Stimulated activated CD4-positive, alpha-beta T cell treated with anti-CD3 and anti-CD28 coated beads, Interleukin-2, amount 100 ng/mL, for 4 hours (primary cell): ENCODE results near the gene NUP153.

Source experiments
- DNase-seq: peaks from one replicate; pipeline ENCODE4 v3.0.0-alpha.2; 2020; ENCODE audit warnings: low read depth

NUP153 gene

DNA sequence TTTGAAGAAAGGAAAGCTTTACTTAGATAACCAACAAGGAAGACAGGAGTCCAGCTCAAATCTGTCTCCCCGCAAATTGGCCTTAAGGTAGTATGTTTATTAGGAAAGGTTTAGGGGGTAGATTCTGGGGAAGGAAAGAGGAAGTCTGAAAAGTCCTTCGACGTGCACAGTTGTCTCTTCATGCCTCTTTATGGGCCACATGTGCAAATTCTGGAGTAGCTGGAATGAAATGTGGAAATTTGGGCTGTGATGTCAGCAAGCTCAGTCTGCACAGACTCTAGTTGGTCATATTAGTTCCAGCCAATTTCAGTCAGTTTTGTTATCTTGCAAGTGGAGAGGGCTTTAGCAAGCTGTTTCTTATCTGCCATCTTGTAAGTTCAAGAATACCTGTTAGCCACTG lies 50.1 kb downstream of the NUP153 start:
- DNase-seq = no peak

DNA sequence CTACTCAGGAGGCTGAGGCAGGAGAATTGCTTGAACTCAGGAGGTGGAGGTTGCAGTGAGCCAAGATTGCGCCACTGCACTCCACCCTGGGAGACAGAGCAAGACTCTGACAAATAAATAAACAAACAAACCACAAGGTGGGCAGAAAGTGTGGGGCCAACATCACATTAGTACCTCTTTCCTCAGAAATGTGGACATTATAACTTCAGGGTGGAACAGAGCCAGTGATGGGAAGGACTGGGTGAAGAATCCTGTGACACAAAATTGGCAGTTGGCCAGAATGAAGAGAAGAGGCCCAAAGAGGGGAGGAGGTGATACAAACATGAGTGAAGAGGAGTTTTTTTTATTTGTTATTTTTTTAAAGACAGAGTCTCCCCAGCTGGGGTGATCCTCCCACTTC lies 50.6 kb downstream of the NUP153 start:
- no peak for DNase-seq

GRCh38 chr6:17653198-17653882 lies 53.4 kb downstream of the NUP153 start:
- no peak for DNase-seq

DNA sequence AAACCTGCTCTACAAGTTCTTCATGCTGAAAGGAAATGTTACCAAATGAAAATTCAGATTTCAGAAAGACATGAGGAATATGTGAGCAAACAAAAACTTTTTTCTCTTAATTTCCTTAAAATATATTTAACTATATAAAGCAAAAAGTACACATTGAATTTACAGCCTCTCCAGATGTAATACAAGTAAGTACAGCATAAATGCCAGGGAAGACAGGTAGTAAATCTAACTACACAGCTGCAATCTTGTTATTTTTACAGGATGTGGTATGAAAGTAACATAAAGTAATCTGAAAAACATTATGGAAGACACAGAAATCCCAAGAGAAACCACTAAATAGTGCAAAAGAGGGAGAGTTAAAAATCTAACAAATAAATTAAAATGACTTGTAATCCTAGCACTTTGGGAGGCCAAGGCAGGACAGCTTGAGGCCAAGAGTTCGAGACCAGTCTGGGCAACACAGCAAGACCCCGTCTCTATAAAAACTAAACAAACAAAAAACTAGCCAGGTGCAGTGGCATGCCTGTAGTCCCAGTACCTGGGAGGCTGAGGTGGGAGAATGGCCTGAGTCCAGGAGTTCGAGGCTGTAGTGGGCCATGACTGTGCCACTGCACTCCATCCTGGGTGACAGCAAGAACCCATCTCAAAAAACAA lies 55.9 kb downstream of the NUP153 start:
- no peak for DNase-seq

GRCh38 chr6:17648745-17649144 lies 58.0 kb downstream of the NUP153 start:
- no peak for DNase-seq

DNA sequence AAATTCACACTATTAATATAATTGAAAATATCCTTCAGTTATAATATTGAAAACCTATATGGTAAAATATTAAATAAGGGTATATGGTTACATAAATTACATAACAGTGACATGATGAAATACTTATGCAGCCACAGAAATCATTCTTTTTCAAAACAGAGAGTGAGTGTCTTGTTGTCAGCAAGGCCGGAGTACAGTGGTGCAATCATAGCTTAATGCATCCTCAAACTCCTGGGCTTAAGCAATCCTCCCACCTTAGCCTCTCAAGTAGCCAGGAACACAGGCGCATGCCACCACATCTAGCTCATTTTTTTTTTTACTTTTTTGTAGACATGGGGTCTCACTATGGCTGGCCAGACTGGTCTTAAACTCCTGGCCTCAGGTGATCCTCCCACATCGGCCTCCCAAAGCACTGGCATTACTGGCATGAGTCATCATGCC lies 66.2 kb downstream of the NUP153 start:
- no peak for DNase-seq

DNA sequence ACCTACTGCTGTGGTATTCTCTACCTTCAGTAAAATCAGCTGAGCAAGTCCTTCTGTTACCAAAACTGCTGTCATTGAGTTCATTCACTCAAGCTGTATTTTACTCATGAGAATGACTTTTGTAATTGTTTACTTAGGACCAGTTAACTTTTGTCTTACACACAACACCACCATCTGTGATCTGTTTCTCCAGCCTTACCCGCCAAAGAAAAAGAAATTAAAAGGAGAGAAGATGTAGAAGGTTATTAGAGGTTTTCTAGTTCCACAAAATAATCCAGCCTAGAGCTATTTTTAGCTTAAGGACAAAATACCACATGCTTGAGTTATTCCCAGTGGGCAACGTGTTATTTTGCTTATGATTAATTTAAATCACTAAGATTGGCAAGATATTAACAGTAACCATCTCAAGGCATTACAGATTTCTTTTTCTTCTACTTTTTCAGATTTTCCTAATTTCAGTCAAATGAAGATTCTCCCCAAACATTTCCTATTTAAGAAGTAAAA lies 68.5 kb downstream of the NUP153 start:
- no peak for DNase-seq

DNA sequence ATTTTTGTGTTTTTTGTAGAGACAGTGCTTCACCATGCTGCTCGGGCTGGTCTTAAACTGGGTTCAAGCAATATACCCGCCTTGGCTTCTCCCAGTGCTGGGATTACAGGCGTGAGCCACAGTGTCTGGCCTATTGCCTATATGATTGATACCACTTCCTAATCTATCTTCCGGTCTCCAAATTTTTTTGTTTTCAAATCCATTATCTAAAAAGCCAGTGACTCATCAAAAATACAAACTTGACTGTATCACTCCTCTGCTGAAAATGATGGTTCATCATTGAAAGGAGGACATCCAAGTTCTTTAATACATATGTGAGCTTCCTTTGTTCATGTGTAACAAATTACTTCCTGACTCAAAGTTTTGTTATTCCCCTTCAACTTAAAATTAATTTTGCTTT lies 71.2 kb downstream of the NUP153 start:
- no peak for DNase-seq

DNA sequence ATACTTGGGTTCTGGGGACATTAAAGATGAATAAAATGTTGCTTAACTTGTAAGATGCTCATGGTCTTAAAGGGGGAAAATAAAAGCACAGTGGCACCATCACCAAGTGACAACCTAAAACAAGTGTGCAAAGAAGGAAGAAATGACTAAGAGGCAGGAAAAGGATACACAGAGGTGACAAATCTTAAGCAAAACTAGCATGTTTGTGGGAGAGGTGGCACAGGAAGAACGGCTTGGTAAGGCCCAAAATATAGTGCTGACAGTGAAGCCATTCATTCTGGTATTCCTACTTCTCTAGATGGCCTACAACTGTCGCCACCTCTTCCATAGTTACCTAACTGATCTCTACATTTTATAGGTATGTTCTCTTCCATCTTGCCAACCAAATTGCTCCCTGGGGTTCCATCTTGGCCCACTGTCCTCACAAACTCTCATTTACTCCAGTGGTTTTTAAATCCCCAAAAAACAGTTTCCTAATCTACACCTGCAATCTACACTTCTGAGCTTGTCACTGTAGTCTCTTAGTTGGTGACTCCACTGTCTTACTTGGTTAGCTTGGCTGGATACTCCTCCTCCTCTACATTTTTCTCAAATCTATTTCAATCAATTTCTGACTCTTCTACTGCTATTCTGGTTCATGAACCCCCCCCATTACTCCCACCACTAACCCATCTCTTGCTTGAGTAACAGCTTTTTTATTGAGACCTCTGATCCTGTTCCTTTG lies 73.1 kb downstream of the NUP153 start:
- DNase-seq = no peak

DNA sequence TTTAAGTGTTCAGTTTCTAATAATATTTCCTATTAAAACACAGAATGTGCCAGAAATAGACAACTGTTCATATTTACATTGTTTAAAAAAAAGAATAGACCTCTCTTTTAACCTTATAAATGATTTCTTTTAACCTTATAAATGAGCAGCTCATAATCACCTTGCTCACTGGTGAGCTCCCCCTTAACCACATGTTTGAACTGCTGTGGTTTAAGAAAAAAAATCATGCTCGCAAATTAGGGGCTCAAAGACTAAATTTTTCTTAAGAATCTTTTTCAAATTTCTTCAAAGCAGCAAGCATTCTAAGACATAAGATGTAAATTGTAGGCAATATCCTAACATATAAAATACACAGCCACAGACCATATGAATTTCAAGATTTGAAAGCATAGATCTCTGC lies 73.8 kb downstream of the NUP153 start:
- no peak for DNase-seq

DNA sequence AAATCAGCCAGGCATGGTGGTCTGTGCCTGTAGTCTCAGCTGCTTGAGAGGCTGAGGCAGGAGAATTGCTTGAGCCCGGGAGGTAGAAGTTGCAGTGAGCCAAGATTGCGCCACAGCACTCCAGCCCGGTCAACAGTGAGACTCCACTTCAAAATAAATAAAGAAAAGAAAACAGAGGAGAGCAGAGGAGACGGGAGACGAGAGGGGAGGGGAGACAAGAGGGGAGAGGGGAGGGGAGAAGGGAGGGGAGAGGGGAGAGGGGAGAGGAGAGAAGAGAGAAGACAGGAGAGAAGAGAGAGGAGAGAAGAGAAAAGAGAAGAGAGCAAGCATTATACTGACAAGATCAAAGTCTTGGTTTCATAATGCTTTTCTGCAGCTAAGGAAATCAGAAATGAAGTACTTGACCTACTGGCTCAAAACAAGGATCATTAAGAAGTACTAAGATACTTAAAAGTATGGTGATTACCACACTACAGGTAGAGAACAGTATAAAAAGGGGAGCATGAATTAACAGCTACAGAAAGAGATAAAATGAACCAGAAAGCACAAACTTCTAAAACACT lies 76.1 kb downstream of the NUP153 start:
- DNase-seq = no peak

DNA sequence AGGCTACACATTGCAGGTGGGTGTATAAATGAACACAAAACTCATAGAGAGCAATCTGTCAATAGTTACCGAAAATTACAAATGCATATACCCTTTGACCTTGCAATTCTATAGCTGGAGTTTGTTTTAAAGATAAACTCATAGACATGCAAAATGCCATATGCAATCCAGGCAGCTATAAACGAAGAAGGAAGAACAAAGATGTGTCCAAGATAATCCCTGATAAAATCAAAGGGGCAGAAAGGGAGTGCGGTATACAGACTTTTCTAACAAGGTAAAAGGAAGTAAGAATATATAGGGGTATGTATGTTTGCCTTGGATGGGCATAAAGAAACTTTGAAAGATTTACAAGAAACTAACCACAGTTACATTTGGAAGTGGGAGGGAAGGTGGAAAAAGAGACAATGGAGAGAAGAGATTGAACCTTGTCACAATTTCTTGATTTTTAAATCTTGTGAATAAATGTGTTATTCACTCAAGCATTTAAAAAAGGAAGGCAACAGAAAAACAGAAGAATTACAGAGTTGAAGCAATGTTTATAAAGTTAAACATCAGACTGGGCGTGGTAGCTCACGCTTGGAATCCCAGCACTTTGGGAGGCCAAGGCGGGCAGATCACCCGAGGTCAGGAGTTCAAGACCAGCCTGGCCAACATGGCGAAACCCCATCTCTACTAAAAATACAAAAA lies 76.8 kb downstream of the NUP153 start:
- DNase-seq = no peak

- DNase-seq = no peak
These were observed 77.9 kb downstream of the NUP153 start for GRCh38 chr6:17628873-17629272.

GRCh38 chr6:17624396-17624795 lies 82.3 kb downstream of the NUP153 start:
- no peak for DNase-seq

DNA sequence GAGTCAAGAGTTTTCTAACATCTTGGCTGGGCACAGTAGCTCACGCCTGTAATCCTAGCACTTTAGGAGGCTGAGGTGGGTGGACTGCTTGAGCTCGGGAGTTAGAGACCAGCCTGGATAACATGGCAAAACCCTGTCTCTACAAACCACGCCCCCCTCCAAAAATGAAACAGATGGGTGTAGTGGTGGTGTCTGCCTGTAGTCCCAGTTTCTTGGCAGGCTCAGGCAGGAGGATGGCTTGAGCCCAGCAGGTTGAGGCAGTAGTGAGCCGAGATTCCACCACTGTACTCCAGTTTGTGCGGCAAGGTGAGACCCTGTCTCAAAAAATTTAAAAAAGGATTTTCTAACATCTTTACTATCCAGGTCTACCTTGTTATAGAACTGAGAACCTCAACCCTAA lies 84.6 kb downstream of the NUP153 start:
- DNase-seq = no peak

DNA sequence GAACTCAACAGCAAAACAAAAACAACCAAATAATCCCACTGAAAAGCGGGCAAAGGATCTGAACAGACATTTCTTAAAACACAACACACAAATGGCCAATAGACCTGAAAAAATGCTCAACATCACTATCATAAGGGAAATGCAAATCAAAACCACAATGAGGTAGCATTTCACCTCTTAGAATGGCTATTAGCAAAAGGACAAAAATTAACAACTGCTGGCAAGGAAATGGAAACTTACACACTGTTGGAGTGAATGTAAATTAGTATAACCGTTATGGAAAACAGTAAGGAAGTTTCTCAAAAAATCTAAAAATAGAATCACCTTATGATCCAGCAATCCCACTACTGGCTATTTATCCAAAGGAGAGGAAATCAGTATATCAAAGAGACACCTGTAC lies 85.7 kb downstream of the NUP153 start:
- DNase-seq = no peak

- DNase-seq = no peak
These were observed 90.9 kb downstream of the NUP153 start for GRCh38 chr6:17615794-17616193.

- no peak for DNase-seq
These were observed 94.7 kb downstream of the NUP153 start for GRCh38 chr6:17612048-17612447.

DNA sequence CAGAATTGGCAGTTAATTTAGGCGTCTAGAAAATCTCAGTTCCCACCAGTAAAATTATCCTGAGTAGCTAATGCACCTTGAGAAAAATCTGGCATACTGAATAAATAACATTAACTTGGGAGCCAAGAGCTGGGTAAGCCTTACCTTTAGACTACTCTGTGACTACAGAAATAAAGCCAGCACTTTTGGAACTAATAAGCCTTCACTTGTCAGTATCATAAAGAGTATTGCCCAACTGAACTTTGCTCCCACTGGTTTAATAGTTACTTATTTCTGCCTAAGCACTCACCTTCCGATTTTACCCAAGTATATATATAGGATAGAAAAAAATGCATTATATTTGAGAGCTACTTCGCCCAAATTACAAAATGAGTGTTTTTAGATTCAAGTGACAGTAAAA lies 95.9 kb downstream of the NUP153 start:
- no peak for DNase-seq

- DNase-seq = no peak
These were observed 100.1 kb downstream of the NUP153 start for GRCh38 chr6:17606606-17607005.

DNA sequence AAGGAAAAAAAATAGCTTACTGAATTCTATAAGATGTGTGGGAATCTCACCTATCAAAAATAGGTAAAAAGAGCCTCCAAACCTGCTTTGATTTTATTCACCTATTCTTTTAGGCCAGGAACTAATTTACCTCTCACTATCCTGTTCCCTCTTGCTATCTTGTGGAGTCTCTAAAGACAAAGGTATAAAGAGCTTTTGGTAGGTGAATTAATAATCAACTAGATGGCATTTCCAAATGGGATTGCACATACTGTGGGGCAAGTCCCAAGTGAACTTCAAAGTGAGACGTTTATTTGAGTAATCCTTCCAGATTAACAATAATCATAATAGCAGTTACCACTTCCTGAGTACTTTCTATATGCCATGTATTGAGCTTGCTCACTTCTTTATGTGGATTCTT lies 103.8 kb downstream of the NUP153 start:
- no peak for DNase-seq

DNA sequence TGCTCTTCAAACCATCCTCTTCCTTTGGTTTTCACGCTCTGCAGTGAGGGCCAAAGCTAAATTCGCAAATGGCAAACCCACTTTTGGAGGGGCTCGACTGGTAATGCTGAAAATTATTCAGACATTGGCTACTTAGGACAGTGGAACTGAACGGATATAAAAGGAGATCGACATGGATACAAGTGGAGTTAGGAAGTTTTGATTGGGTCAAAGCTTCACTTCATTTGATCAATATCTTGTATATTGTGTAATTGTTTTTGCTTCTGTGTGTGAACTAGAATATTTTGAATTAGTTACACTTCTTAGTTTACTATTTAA lies 105.4 kb downstream of the NUP153 start:
- DNase-seq = no peak
